Sigmoid colon (tissue), 7 donors: ENCODE data around the gene MTMR3. TPM values are rescaled to one million over a fixed set of nuclear protein-coding genes. Genes with fewer than 3 reads are reported as not detected.
"Not testable (repeated sequence)": the region's sequence is repeated elsewhere in the genome, so short reads cannot be mapped to it uniquely, and the experiment has no call there.

Source experiments
- DNase-seq: peaks from one replicate; pipeline ENCODE4 v3.0.0-alpha.2; 2019
- H3K27ac ChIP-seq, 4 donors: fragments of 200-600 bp; sonication (generic); one replicate each; pipeline ENCODE4 v1.5.1; 2016 to 2019; ENCODE audit warnings: mild to moderate bottlenecking in 1 of 4
- H3K27me3 ChIP-seq, 3 donors: fragments of 200-600 bp; sonication (generic); one replicate each; pipeline ENCODE4 v1.5.1; 2019; ENCODE audit warnings: mild to moderate bottlenecking in 1 of 3
- H3K36me3 ChIP-seq, 4 donors: fragments of 200-600 bp; sonication (generic); one replicate each; pipeline ENCODE4 v1.5.1; 2016 to 2019
- H3K4me1 ChIP-seq, 4 donors: fragments of 200-600 bp; sonication (generic); one replicate each; pipeline ENCODE4 v1.5.1; 2017 to 2019
- H3K4me3 ChIP-seq, 4 donors: fragments of 200-600 bp; sonication (generic); one replicate each; pipeline ENCODE4 v1.5.1; 2017 to 2019; ENCODE audit warnings: mild to moderate bottlenecking in 2 of 4, moderate library complexity in 1 of 4
- H3K9me3 ChIP-seq, 4 donors: fragments of 200-600 bp in 3 of 4; sonication (generic) in 3 of 4; one replicate each; pipeline versions ENCODE4 v1.5.1 to v1.6.1; 2013 to 2019
- CTCF ChIP-seq, 4 experiments: fragments of 450-650 bp in 3 of 4; fragments of 200-600 bp in 1 of 4; IDR thresholded peaks; one replicate each; pipeline ENCODE4 v1.5.1; 2016 to 2019; ENCODE audit warnings: antibody characterized with exemption in 4 of 4, mild to moderate bottlenecking in 3 of 4, moderate library complexity in 2 of 4
- EP300 ChIP-seq, 4 donors: sonication (generic); formaldehyde crosslinking; IDR thresholded peaks; one replicate each; pipeline ENCODE4 v1.6.1; 2017; ENCODE audit warnings: antibody characterized with exemption in 4 of 4
- POLR2A ChIP-seq, 2 donors: fragments of 450-650 bp; IDR thresholded peaks; one replicate each; pipeline ENCODE4 v1.6.1; 2016; ENCODE audit warnings: antibody characterized with exemption in 2 of 2, mild to moderate bottlenecking in 2 of 2, moderate library complexity in 2 of 2
- POLR2AphosphoS5 ChIP-seq, 4 donors: sonication (generic); formaldehyde crosslinking; IDR thresholded peaks; one replicate each; pipeline ENCODE4 v1.6.1; 2017; ENCODE audit warnings: antibody characterized with exemption in 4 of 4
- WGBS, 2 donors: extraction: QIAGEN DNeasy Blood & Tissue Kit; methylation state at CpG; one replicate each; pipeline ENCODE4 v1.1.7; 2013; 5-methylcytosine and 5-hydroxymethylcytosine counted together
- intact Hi-C: fragments of 100-400 bp; cut with DNase I; formaldehyde crosslinking; loops from one replicate; pipeline ENCODE4 v1.15.1; 2023
- polyA plus RNA-seq, 3 donors: library from polyadenylated mRNA; stranded (reverse); fragments of 200-250 nt; gene quantifications; one replicate each; pipeline ENCODE4 v1.2.3, GENCODE V29; 2013
- total RNA-seq, 4 donors: library from RNA; depleted of rRNA; stranded (reverse); fragments of >200 nt; gene quantifications; one replicate each; pipeline ENCODE4 v1.1.0, GENCODE V29; 2016
- donor health status: healthy with polysubstance abuse.
- donor health status: Bipolar disorder and iron deficiency.
- donor health status: healthy.

Gene MTMR3
- total RNA-seq (10 to 100 TPM; 40.7 to 52.3 (median 41.3) TPM), polyA plus RNA-seq (10 to 100 TPM in 2 of 3 donors, 1 to 10 TPM in 1; 6.6 to 21.1 (median 10.9) TPM)

DNA sequence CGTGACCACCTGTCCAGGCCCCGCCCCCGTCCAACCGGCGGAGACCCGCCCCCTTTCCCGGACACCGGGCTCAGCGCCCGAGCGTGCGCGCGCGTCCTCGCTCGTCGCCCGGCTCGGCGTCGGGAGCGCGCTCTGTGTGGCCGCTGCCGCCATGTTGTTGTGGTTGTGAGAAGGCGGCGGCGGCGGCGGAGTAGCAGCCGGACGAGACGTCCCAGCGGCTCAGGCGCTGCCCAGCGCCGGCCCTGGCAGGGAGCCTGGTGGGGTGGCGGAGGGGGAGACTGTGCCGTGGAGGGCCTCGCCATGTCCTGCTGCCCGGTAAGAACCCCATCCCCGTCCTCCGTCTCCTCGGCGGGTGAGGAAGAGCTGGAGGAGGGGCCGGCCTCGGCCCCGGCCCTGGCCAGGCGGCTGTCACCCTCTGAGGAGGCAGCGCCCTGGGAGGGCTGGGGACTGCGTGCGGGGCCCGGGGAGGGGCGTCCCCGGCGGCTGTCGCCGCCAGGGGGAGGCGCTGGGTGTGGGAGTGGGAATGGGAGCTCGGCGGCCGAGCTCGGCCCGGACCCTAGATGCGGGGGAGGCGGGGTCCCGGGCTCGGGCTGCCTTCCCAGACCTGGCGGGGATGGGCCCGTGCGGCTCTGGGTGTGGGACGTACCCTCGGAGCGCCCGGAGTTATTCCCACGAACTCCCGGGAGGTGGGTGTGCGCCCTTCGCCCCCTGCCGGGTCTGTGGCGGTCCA is at the start of gene MTMR3:
Gene MTMR3, plus strand, starts transcription at position 130 of the 730 bp plus-strand sequence. CDS start 87,886 bp downstream, outside the sequence.
- intact Hi-C loops, result loop anchor here (2.0 kb wide), 1 partner anchor 44 kb away; the partner anchor contains the start of gene ASCC2
- H3K27me3 ChIP-seq, result no peaks in the 10 kb centered on the region
- no peaks in the 10 kb centered on the region for H3K36me3 ChIP-seq
- H3K27ac ChIP-seq, result peak within 1 kb of the TSS; percentile 94 to 99 (median 96)
- H3K4me3 ChIP-seq, result peak within 1 kb of the TSS; percentile 98 to 100 (median 98)
- WGBS, 2 donors, result 0 to 1% methylated on average over 82 of the region's 82 CpGs
- peak; percentile 95 for DNase-seq
- no peaks in the 10 kb centered on the region for H3K9me3 ChIP-seq
- H3K4me1 ChIP-seq, result peaks cover 0 to 42% (median 38%) of the 10 kb centered on the region in 4 donors
- TF ChIP-seq POLR2AphosphoS5 (IDR thresholded peaks at IDR 0.05) (peak; percentile 37 to 80 (median 66)), POLR2A (IDR thresholded peaks at IDR 0.05) (peak in 1 of 2 donors; percentile 20), CTCF (IDR thresholded peaks at IDR 0.05) (peak in 3 of 4 experiments; percentile 18 to 62 (median 41)), EP300 (IDR thresholded peaks at IDR 0.05) (no peak)

GRCh38 chr22:29833392-29833965 is 49.5 kb upstream of the MTMR3 start:
- WGBS, 2 donors, result 85 to 89% methylated on average over 6 to 7 of the region's 7 CpGs
- Histone ChIP-seq H3K27ac (peak overlapping the region in 2 of 4 donors; percentile 13 to 43), H3K27me3 (no peaks in the 10 kb centered on the region), H3K4me3 (no peak overlapping the region), H3K4me1 (peaks cover 0 to 31% (median 18%) of the 10 kb centered on the region in 4 donors), H3K9me3 (no peaks in the 10 kb centered on the region), H3K36me3 (peaks cover 9 to 37% (median 21%) of the 10 kb centered on the region in 4 donors)
- no peak for DNase-seq
- TF ChIP-seq POLR2AphosphoS5 (IDR thresholded peaks at IDR 0.05) (peak in 3 of 4 donors; percentile 59 to 82 (median 65)), CTCF (IDR thresholded peaks at IDR 0.05) (no peak)
- intact Hi-C loops, result no loop called here

DNA sequence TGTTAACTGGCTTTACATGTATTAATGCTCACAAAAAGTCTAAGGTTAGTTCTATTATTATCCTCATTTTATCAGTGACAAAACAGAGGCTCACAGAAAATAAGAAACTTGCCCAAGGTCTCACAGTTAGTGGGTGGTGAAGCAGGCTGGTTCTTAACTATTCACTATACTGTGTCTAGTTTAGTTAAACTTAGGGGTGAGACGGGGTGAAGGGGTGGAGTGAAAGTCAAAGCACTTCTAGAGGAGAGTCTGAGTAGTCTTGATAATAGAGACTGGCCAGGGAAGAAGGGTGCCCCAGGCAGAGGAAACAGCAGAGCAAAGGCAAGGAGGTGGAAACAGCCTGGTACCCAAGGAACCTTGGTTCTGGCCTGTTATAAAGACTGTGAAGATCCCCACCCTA is 48.9 kb upstream of the MTMR3 start:
- 86 to 92% methylated on average over 1 of the region's 1 CpG for WGBS, 2 donors

DNA sequence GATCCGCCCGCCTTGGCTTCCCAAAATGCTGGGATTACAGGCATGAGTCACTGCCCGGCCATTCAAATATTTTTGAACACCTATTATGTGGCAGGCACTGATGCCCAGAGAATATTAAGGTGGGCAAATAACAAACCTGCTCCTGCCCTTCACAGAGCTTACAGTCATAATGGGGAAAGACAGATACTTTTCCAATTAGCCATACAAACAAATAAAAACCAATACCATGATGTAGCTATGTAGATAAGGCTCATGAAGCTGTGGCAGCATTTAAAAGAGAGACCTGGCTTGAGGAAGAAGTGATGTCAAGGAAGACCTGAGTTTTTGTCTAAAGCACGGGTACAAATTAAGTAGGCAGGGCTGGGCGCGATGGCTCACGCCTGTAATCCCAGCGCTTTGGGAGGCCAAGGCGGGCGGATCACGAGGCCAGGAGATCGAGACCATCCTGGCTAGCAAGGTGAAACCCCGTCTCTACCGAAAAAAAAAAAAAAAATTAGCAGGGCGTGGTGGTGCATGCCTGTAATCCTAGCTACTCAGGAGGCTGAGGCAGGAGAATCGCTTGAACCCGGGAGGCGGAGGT is 46.1 kb upstream of the MTMR3 start:
- H3K27ac ChIP-seq, DNase-seq, intact Hi-C loops, H3K27me3 ChIP-seq, H3K9me3 ChIP-seq, H3K36me3 ChIP-seq: not testable (repeated sequence)
- Histone ChIP-seq H3K4me3 (peak overlapping the region in 1 of 4 donors; percentile 98), H3K4me1 (peaks cover 0 to 34% (median 21%) of the 10 kb centered on the region in 4 donors)
- WGBS, 2 donors, result 92 to 93% methylated on average over 18 of the region's 18 CpGs

More for the DNA sequence above, 48.9 kb upstream of the MTMR3 start:
- H3K4me1 ChIP-seq, result peaks cover 0 to 34% (median 21%) of the 10 kb centered on the region in 4 donors
- H3K4me3 ChIP-seq, result no peak overlapping the region
- no peaks in the 10 kb centered on the region for H3K9me3 ChIP-seq
- no peaks in the 10 kb centered on the region for H3K27me3 ChIP-seq
- H3K27ac ChIP-seq, result peak overlapping the region in 1 of 4 donors; percentile 43
- intact Hi-C loops, result no loop called here
- H3K36me3 ChIP-seq, result peaks cover 9 to 31% (median 19%) of the 10 kb centered on the region in 4 donors
- TF ChIP-seq EP300 (IDR thresholded peaks at IDR 0.05) (no peak), POLR2AphosphoS5 (IDR thresholded peaks at IDR 0.05) (no peak), CTCF (IDR thresholded peaks at IDR 0.05) (no peak), POLR2A (IDR thresholded peaks at IDR 0.05) (no peak)
- no peak for DNase-seq
